B cell (primary cell): ENCODE measurements around the gene ATOSB. TPM values are rescaled to one million over a fixed set of nuclear protein-coding genes. Genes with fewer than 3 reads are reported as not detected.

Experiments
- ATAC-seq: fragments of 200-7000 bp; cut with Tn5 transposase; one replicate; pipeline ENCODE4 v1.10.0; 2021; ENCODE audit warnings: low read depth, mild to moderate bottlenecking, moderate number of reproducible peaks, moderate library complexity
- CTCF ChIA-PET: fragments of 350-600 bp; sonication (Branson Sonifier 250); formaldehyde crosslinking; loops from one replicate; lab custom pipeline; 2021; ENCODE audit warnings: antibody characterized with exemption, inconsistent platforms; lab: Charles Lee
- POLR2A ChIA-PET: fragments of 350-600 bp; sonication (Branson Sonifier 250); formaldehyde crosslinking; loops from one replicate; lab custom pipeline; 2021; ENCODE audit warnings: antibody characterized with exemption; lab: Charles Lee
- DNase-seq: peaks from one replicate; pipeline ENCODE4 v3.0.0; 2013
- H2AFZ ChIP-seq: 2 replicates; pipeline ENCODE4 v1.6.1; 2012; ENCODE audit warnings: mild to moderate bottlenecking, low read depth, low read length; ENCODE audit not compliant: insufficient read depth, poor library complexity, severe bottlenecking
- H3K27ac ChIP-seq, 2 donors: 1 replicate in 1 of 2; 2 replicates in 1 of 2; pipeline ENCODE4 v1.5.1; 2012 to 2013; ENCODE audit warnings: low read length in 2 of 2, mild to moderate bottlenecking in 2 of 2, moderate library complexity in 1 of 2
- H3K27me3 ChIP-seq, 4 experiments: fragments of 200-600 bp in 1 of 4; sonication (generic) in 1 of 4; replicated peaks in 1 of 4; 1 replicate in 2 of 4; 2 replicates in 2 of 4; pipeline versions ENCODE4 v1.6.1 to v1.7.0; 2013 to 2016; ENCODE audit warnings: low read length in 3 of 4, mild to moderate bottlenecking in 2 of 4, mixed read lengths in 1 of 4, moderate library complexity in 1 of 4; ENCODE audit not compliant: insufficient read depth in 4 of 4, control insufficient read depth in 3 of 4; ENCODE audit errors: control extremely low read depth in 1 of 4
- H3K36me3 ChIP-seq, 2 experiments: replicated peaks in 1 of 2; 1 replicate in 1 of 2; 2 replicates in 1 of 2; pipeline versions ENCODE4 v1.6.1 to v1.7.1; 2013; ENCODE audit warnings: low read length in 1 of 2; ENCODE audit not compliant: insufficient read depth in 2 of 2, control insufficient read depth in 1 of 2; ENCODE audit errors: control extremely low read depth in 1 of 2, extremely low read depth in 1 of 2
- H3K4me1 ChIP-seq, 2 donors: fragments of 200-600 bp in 1 of 2; sonication (generic) in 1 of 2; 1 replicate in 1 of 2; 2 replicates in 1 of 2; pipeline versions ENCODE4 v1.5.1 to v1.6.1; 2013 to 2017; ENCODE audit warnings: low read length in 2 of 2; ENCODE audit not compliant: control insufficient read depth in 2 of 2, insufficient read depth in 2 of 2
- H3K4me2 ChIP-seq: replicated peaks from 2 replicates; pipeline ENCODE3; 2012; ENCODE audit warnings: mild to moderate bottlenecking, low read depth, low read length; ENCODE audit not compliant: poor library complexity, severe bottlenecking
- H3K4me3 ChIP-seq, 5 experiments: fragments of 200-600 bp in 1 of 5; sonication (generic) in 1 of 5; 1 replicate in 3 of 5; 2 replicates in 2 of 5; pipeline versions ENCODE4 v1.5.1 to v1.7.0; 2011 to 2016; ENCODE audit warnings: low read length in 4 of 5, mild to moderate bottlenecking in 4 of 5, low read depth in 2 of 5, control low read depth in 1 of 5, moderate library complexity in 1 of 5; ENCODE audit not compliant: insufficient read depth in 1 of 5; ENCODE audit errors: control extremely low read depth in 1 of 5, extremely low read depth in 1 of 5
- H3K79me2 ChIP-seq: fragments of 200-600 bp; sonication (generic); one replicate; pipeline ENCODE4 v1.6.0; 2016; ENCODE audit warnings: low read length; ENCODE audit not compliant: control insufficient read depth, insufficient read depth
- H3K9ac ChIP-seq: fragments of 200-600 bp; sonication (generic); 2 replicates; pipeline ENCODE4 v1.6.1; 2017; ENCODE audit warnings: mild to moderate bottlenecking, low read length, moderate library complexity
- H3K9me3 ChIP-seq, 3 donors: one replicate each; pipeline versions ENCODE4 v1.6.1 to v1.7.1; 2013; ENCODE audit warnings: low read length in 2 of 3; ENCODE audit not compliant: control insufficient read depth in 2 of 3, insufficient read depth in 1 of 3; ENCODE audit errors: control extremely low read depth in 1 of 3
- H4K20me1 ChIP-seq: 2 replicates; pipeline ENCODE4 v1.6.0; 2012; ENCODE audit warnings: mild to moderate bottlenecking, low read length; ENCODE audit not compliant: insufficient read depth, control insufficient read depth, poor library complexity, severe bottlenecking
- H3K27ac Mint-ChIP-seq: one replicate; pipeline ENCODE4 v1.8.0; 2021; ENCODE audit warnings: mixed read lengths
- H3K27me3 Mint-ChIP-seq: one replicate; pipeline ENCODE4 v1.8.0; 2021; ENCODE audit warnings: mixed read lengths
- H3K4me1 Mint-ChIP-seq: one replicate; pipeline ENCODE4 v1.8.0; 2021; ENCODE audit warnings: mixed read lengths
- H3K4me3 Mint-ChIP-seq: one replicate; pipeline ENCODE4 v1.8.0; 2021; ENCODE audit warnings: mixed read lengths
- H3K9me3 Mint-ChIP-seq: one replicate; pipeline ENCODE4 v1.8.0; 2022; ENCODE audit warnings: mixed read lengths; ENCODE audit not compliant: insufficient read depth
- CTCF ChIP-seq: fragments of 200-600 bp; IDR thresholded peaks from one replicate; pipeline ENCODE4 v1.8.0; 2022; ENCODE audit warnings: antibody characterized with exemption, mild to moderate bottlenecking
- EZH2 ChIP-seq: IDR thresholded peaks from 2 replicates; pipeline ENCODE4 v1.6.1; 2012; ENCODE audit warnings: borderline replicate concordance, low read depth, mild to moderate bottlenecking, moderate library complexity, low read length; ENCODE audit not compliant: insufficient read depth, poor library complexity, severe bottlenecking
- WGBS: methylation state at CpG from one replicate; pipeline ENCODE4 v1.1.5; 2013; ENCODE audit warnings: missing lambda C conversion rate; ENCODE audit not compliant: insufficient coverage; 5-methylcytosine and 5-hydroxymethylcytosine counted together
- intact Hi-C: fragments of 100-400 bp; cut with micrococcal nuclease; formaldehyde crosslinking; loops from one replicate; pipeline ENCODE4 v1.10.0; 2022
- polyA plus RNA-seq: library from polyadenylated mRNA; depleted of rRNA; stranded (reverse); fragments of >200 nt; gene quantifications from 2 replicates; pipeline ENCODE4 v1.2.3, GENCODE V29; 2012
- total RNA-seq, 2 donors: library from RNA; stranded (reverse); fragments of 120-200 nt in 1 of 2; gene quantifications; 1 replicate in 1 of 2; 2 replicates in 1 of 2; pipeline versions ENCODE4 v1.2.3 to v1.2.4, GENCODE V29; 2013 to 2022

The ATOSB gene
- total and polyA plus RNA-seq, 2 donors (not counting 1 experiment from before 2014, with no cell fraction given): 6.5 to 9.4 TPM

DNA sequence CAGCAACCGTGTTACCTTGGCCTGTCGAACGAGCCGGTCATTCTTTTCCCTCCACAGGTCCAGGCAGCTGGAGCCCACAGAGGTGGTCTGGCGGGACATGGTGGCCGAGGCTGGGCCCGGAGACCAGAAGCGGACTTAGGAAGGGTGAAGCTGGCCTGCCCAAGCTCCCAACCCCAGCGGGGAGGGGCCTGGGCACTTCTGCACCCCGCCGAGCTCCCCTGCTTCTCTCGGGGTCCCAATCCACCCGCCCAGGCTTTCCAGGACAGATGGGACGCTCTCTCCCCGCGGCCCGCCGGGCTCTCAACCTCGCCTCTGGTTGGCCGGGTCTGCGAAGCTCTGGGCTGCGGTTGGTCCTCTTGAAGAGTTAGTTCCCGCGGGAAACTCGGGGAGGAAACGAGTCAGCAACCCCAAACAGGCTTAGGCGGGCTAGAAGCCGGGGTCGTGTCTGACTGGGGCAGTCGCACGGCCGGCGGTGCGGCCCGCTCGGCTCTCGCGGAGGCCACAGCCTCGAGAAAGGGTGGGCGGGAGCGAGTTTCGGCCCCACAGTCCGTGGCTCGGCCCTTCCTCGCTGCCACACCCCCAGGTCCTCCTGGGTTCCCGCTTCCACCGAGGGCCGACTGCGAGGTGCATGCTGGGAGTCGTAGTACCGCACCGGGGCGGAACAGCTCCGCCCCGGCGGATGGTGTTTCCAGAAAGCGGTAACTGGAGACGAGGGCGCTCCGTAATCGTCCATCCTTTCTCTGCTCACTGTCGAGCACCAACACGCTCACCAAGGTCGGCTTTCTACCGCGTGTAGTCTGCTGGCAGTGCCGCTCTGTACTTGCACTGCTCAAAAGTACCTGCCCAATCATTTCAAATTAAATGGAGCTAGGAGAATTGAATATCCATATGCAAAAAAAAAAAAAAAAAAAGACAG lies 36.0 kb downstream of the ATOSB start, which contains the start of gene FANCG:
FANCG (minus strand) TSS at position 517 of the 916 bp plus-strand sequence; CDS start at position 99, 418 bp downstream.
- H3K4me2 ChIP-seq: peak within 1 kb of the TSS; percentile 89
- Mint-ChIP-seq H3K9me3 (no peaks in the 10 kb centered on the region), H3K4me1 (peaks cover 18% of the 10 kb centered on the region), H3K27ac (peak within 1 kb of the TSS; percentile 84), H3K4me3 (peak within 1 kb of the TSS; percentile 92), H3K27me3 (no peaks in the 10 kb centered on the region)
- TF ChIP-seq CTCF (no peak), EZH2 (no peak)
- H3K36me3 ChIP-seq: peaks cover 1 to 16% of the 10 kb centered on the region in 2 experiments
- peak within 1 kb of the TSS; percentile 25 to 50 for H3K27ac ChIP-seq
- WGBS: under 1% methylated on average over 63 of the region's 67 CpGs
- peak within 1 kb of the TSS; percentile 94 for H2AFZ ChIP-seq
- peak within 1 kb of the TSS; percentile 75 to 93 (median 82) for H3K4me3 ChIP-seq
- H3K4me1 ChIP-seq: peaks cover 12 to 16% of the 10 kb centered on the region in 2 donors
- intact Hi-C loops: loop anchor here (1.0 to 10.0 kb wide), 6 partner anchors 7 to 655 kb away; partner anchors contain the start of genes CREB3, PIGO, STOML2 and TLN1
- no peaks in the 10 kb centered on the region for H3K9me3 ChIP-seq
- ChIA-PET CTCF (interaction anchor here (0.5 to 2.6 kb wide), 18 partner anchors 8 to 1112 kb away, joined by 3 to 26 read pairs (median 4); partner anchors contain the start of genes ATOSB, PIGO, STOML2 and UNC13B), POLR2A (interaction anchor here (0.5 to 1.8 kb wide), 11 partner anchors 8 to 1111 kb away, joined by 3 to 15 read pairs (median 8); partner anchors contain the start of genes ATOSB, CCDC107, CLTA and RMRP)
- peaks cover 38% of the 10 kb centered on the region for H3K79me2 ChIP-seq
- peak; percentile 88 for DNase-seq
- H3K9ac ChIP-seq: peak within 1 kb of the TSS; percentile 91
- H4K20me1 ChIP-seq: no peaks in the 10 kb centered on the region
- no peaks in the 10 kb centered on the region for H3K27me3 ChIP-seq
- peak; percentile 93 for ATAC-seq
